ENCODE measurements around the gene AADACL4. TPM values are rescaled to one million over a fixed set of nuclear protein-coding genes. Genes with fewer than 3 reads are reported as not detected.

AADACL4 gene
- polyA plus RNA-seq, 1 donor (not counting 4 experiments of a cell fraction or from before 2014, with no cell fraction given): not detected

DNA sequence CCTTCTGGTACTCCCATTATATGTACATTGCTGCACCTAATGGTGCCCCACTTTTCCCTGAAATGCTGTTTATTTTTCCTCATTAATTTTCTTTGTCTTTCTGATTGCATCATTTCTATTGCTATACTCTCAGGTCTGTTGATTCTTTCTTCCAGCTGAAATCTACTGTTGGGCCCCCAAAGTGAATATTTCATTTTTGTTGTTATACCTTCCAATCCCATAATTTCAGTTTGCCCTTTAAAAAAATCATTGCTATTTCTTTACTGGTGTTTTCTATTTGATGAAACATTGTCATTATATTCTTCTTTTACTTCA is 3.0 kb upstream of the AADACL4 start:
- Histone ChIP-seq H2AFZ (ENCODE audit: control insufficient read depth, low read length) (no peak overlapping the region), H3K9me3 (ENCODE audit: control insufficient read depth, low read depth, low read length) (peaks cover 6% of the 10 kb centered on the region), H3K4me2 (ENCODE audit: control insufficient read depth, extremely low read depth, insufficient read depth, low read depth, low read length) (no peak overlapping the region), H3K27ac (ENCODE audit: control insufficient read depth, insufficient read depth, low read length) (no peak overlapping the region), H3K79me2 (ENCODE audit: control insufficient read depth, insufficient read depth, low read length) (no peaks in the 10 kb centered on the region), H3K27me3 (ENCODE audit: control insufficient read depth, extremely low read depth, insufficient read depth, low read length) (no peaks in the 10 kb centered on the region), H3K36me3 (ENCODE audit: control insufficient read depth in 2 of 2, extremely low read depth in 1 of 2, insufficient read depth in 2 of 2, low read length in 2 of 2) (no peaks in the 10 kb centered on the region), H3K4me3 (ENCODE audit: control insufficient read depth in 2 of 3, extremely low read depth in 1 of 3, insufficient read depth in 2 of 3, low read depth in 1 of 3, low read length in 3 of 3) (no peak overlapping the region), H3K4me1 (ENCODE audit: control insufficient read depth, extremely low read depth, insufficient read depth, low read length) (no peaks in the 10 kb centered on the region), H3K9ac (ENCODE audit: control insufficient read depth, extremely low read depth, insufficient read depth, low read length) (no peak overlapping the region), H3K9me1 (ENCODE audit: control insufficient read depth, extremely low read depth, insufficient read depth, low read length) (no peaks in the 10 kb centered on the region), H4K20me1 (ENCODE audit: control insufficient read depth, extremely low read depth, insufficient read depth, low read length) (no peaks in the 10 kb centered on the region)
- TF ChIP-seq, protein P1, sequence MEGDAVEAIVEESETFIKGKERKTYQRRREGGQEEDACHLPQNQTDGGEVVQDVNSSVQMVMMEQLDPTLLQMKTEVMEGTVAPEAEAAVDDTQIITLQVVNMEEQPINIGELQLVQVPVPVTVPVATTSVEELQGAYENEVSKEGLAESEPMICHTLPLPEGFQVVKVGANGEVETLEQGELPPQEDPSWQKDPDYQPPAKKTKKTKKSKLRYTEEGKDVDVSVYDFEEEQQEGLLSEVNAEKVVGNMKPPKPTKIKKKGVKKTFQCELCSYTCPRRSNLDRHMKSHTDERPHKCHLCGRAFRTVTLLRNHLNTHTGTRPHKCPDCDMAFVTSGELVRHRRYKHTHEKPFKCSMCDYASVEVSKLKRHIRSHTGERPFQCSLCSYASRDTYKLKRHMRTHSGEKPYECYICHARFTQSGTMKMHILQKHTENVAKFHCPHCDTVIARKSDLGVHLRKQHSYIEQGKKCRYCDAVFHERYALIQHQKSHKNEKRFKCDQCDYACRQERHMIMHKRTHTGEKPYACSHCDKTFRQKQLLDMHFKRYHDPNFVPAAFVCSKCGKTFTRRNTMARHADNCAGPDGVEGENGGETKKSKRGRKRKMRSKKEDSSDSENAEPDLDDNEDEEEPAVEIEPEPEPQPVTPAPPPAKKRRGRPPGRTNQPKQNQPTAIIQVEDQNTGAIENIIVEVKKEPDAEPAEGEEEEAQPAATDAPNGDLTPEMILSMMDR (optimal IDR thresholded peaks at IDR 0.05 in 1 of 3, IDR thresholded peaks at IDR 0.05 in 1 of 3, conservative IDR thresholded peaks at IDR 0.05 in 1 of 3; ENCODE audit: extremely low read depth in 1 of 3, insufficient read depth in 2 of 3, low read length in 3 of 3): no peak
- TF ChIP-seq EZH2 (IDR thresholded peaks at IDR 0.05; ENCODE audit: low read length): no peak
- no peak for DNase-seq (ENCODE audit: low read depth, low spot score)
- no peak for FAIRE-seq
- dilution Hi-C loops (cut with MboI; ENCODE audit: extremely low pct_ligation_motif_present, low sequenced_read_pairs): no loop called here

DNA sequence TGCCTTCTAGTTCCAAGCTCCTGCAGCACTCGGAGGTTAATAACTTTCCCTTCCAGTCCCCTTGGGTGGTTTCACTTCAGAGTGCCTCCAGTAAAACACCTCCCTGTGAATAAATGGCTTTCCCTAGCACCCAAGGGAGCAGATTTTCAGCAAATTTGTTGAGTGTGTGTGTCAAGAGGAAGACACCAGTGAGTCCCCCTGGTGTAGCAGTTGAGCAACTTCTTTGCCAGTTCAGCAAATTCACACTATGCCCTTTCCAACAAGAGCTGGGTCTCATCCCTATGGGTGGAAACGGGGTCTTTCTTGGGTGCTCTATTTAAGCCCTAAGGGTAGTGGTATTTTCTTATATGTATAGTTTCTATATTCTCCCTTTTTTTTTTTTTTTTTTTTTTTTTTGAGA is 806 bp upstream of the AADACL4 start:
- FAIRE-seq (no peak), DNase-seq (ENCODE audit: low read depth, low spot score) (no peak)
- no peaks in the 10 kb centered on the region for H3K4me1 ChIP-seq (ENCODE audit: control insufficient read depth, extremely low read depth, insufficient read depth, low read length)

More for the DNA sequence above, 806 bp upstream of the AADACL4 start:
- Histone ChIP-seq H4K20me1 (ENCODE audit: control insufficient read depth, extremely low read depth, insufficient read depth, low read length) (no peaks in the 10 kb centered on the region), H3K27ac (ENCODE audit: control insufficient read depth, insufficient read depth, low read length) (no peak overlapping the region), H3K27me3 (ENCODE audit: control insufficient read depth, extremely low read depth, insufficient read depth, low read length) (no peaks in the 10 kb centered on the region), H2AFZ (ENCODE audit: control insufficient read depth, low read length) (no peak overlapping the region), H3K4me3 (ENCODE audit: control insufficient read depth in 2 of 3, extremely low read depth in 1 of 3, insufficient read depth in 2 of 3, low read depth in 1 of 3, low read length in 3 of 3) (no peak overlapping the region), H3K9me3 (ENCODE audit: control insufficient read depth, low read depth, low read length) (peaks cover 6% of the 10 kb centered on the region), H3K9me1 (ENCODE audit: control insufficient read depth, extremely low read depth, insufficient read depth, low read length) (no peaks in the 10 kb centered on the region), H3K9ac (ENCODE audit: control insufficient read depth, extremely low read depth, insufficient read depth, low read length) (no peak overlapping the region), H3K79me2 (ENCODE audit: control insufficient read depth, insufficient read depth, low read length) (no peaks in the 10 kb centered on the region), H3K4me2 (ENCODE audit: control insufficient read depth, extremely low read depth, insufficient read depth, low read depth, low read length) (no peak overlapping the region), H3K36me3 (ENCODE audit: control insufficient read depth in 2 of 2, extremely low read depth in 1 of 2, insufficient read depth in 2 of 2, low read length in 2 of 2) (no peaks in the 10 kb centered on the region)
- TF ChIP-seq, protein P1 (optimal IDR thresholded peaks at IDR 0.05 in 1 of 3, IDR thresholded peaks at IDR 0.05 in 1 of 3, conservative IDR thresholded peaks at IDR 0.05 in 1 of 3; ENCODE audit: extremely low read depth in 1 of 3, insufficient read depth in 2 of 3, low read length in 3 of 3): no peak
- TF ChIP-seq EZH2 (IDR thresholded peaks at IDR 0.05; ENCODE audit: low read length): no peak
- dilution Hi-C loops (cut with MboI; ENCODE audit: extremely low pct_ligation_motif_present, low sequenced_read_pairs): no loop called here

Measured in keratinocyte (primary cell).